ENCODE measurements around the gene PIAS1. TPM values are rescaled to one million over a fixed set of nuclear protein-coding genes. Genes with fewer than 3 reads are reported as not detected.
"Not testable (repeated sequence)": the region's sequence is repeated elsewhere in the genome, so short reads cannot be mapped to it uniquely, and the experiment has no call there.

Gene PIAS1
- total RNA-seq, 2 experiments from 2014 or later, result 44.1 to 59.0 TPM

GRCh38 chr15:68225442-68225841 is 171.3 kb downstream of the PIAS1 start:
- H3K9me3 ChIP-seq (ENCODE audit: low read length); H4K20me1 ChIP-seq (ENCODE audit: insufficient read depth, low read length); DNase-seq (ENCODE audit: low spot score); CTCF ChIA-PET (ENCODE audit: unreplicated experiment); H3K9me2 ChIP-seq (ENCODE audit: insufficient read depth, low read length); BruUV-seq (replicated peaks); H2AFZ ChIP-seq (ENCODE audit: low read length): not testable (repeated sequence)
- Histone ChIP-seq H3K36me3 (ENCODE audit: insufficient read depth, low read length) (peaks cover 30% of the 10 kb centered on the region), H3K27ac (ENCODE audit: low read depth, low read length, poor library complexity, severe bottlenecking) (peak overlapping the region; percentile 71), H3K4me2 (ENCODE audit: low read length) (peak overlapping the region; percentile 54), H3K4me3 (ENCODE audit: low read depth, low read length, poor library complexity, severe bottlenecking) (peak overlapping the region; percentile 35), H3K4me1 (ENCODE audit: insufficient read depth, low read length, poor library complexity, severe bottlenecking) (peaks cover 48% of the 10 kb centered on the region), H3K79me2 (ENCODE audit: insufficient read depth, low read depth, low read length) (peaks cover 66% of the 10 kb centered on the region)
- intact Hi-C loops (cut with micrococcal nuclease; ENCODE audit: unreplicated experiment), result loop anchor here (5.0 kb wide), 1 partner anchor 443 kb away; no protein-coding TSS in a partner anchor
- POLR2A ChIA-PET, result interaction anchor here (1.9 kb wide), 1 partner anchor 10 kb away, joined by 8 read pairs; no protein-coding TSS in a partner anchor

GRCh38 chr15:68227643-68228142 is 173.6 kb downstream of the PIAS1 start:
- Histone ChIP-seq H3K79me2 (ENCODE audit: insufficient read depth, low read depth, low read length) (peaks cover 63% of the 10 kb centered on the region), H3K4me1 (ENCODE audit: insufficient read depth, low read length, poor library complexity, severe bottlenecking) (peaks cover 56% of the 10 kb centered on the region), H3K27ac (ENCODE audit: low read depth, low read length, poor library complexity, severe bottlenecking) (peak overlapping the region; percentile 80), H3K4me3 (ENCODE audit: low read depth, low read length, poor library complexity, severe bottlenecking) (peak overlapping the region; percentile 80), H3K9me2 (ENCODE audit: insufficient read depth, low read length) (no peaks in the 10 kb centered on the region), H3K36me3 (ENCODE audit: insufficient read depth, low read length) (peaks cover 28% of the 10 kb centered on the region), H2AFZ (ENCODE audit: low read length) (no peak overlapping the region), H3K9me3 (ENCODE audit: low read length) (peaks cover 8% of the 10 kb centered on the region; the same call in 1 of the 2 replicates), H3K4me2 (ENCODE audit: low read length) (peak overlapping the region; percentile 89), H4K20me1 (ENCODE audit: insufficient read depth, low read length) (no peaks in the 10 kb centered on the region)
- TF ChIP-seq CTCF (conservative IDR thresholded peaks at IDR 0.05; ENCODE audit: low read length) (no peak), EZH2phosphoT487 (IDR thresholded peaks at IDR 0.05; ENCODE audit: borderline replicate concordance, low read depth, low read length) (no peak)
- ChIA-PET CTCF (ENCODE audit: unreplicated experiment) (no interaction called here), POLR2A (interaction anchor here (0.7 to 1.3 kb wide), 4 partner anchors 9 to 43 kb away, joined by 3 to 5 read pairs (median 3); no protein-coding TSS in a partner anchor)
- BruUV-seq (replicated peaks), result no TSS peak
- intact Hi-C loops (cut with micrococcal nuclease; ENCODE audit: unreplicated experiment), result loop anchor here (1.0 to 5.0 kb wide), 5 partner anchors 18 to 445 kb away; partner anchors contain the start of gene PIAS1
- peak; percentile 14 for DNase-seq (ENCODE audit: low spot score)

- Histone ChIP-seq H3K79me2 (ENCODE audit: insufficient read depth, low read depth, low read length) (peaks cover 58% of the 10 kb centered on the region), H3K4me1 (ENCODE audit: insufficient read depth, low read length, poor library complexity, severe bottlenecking) (peaks cover 56% of the 10 kb centered on the region), H3K36me3 (ENCODE audit: insufficient read depth, low read length) (peaks cover 22% of the 10 kb centered on the region), H4K20me1 (ENCODE audit: insufficient read depth, low read length) (no peaks in the 10 kb centered on the region), H3K27ac (ENCODE audit: low read depth, low read length, poor library complexity, severe bottlenecking) (peak overlapping the region; percentile 80), H3K4me3 (ENCODE audit: low read depth, low read length, poor library complexity, severe bottlenecking) (peak overlapping the region; percentile 80), H3K9me3 (ENCODE audit: low read length) (peaks cover 4% of the 10 kb centered on the region; the same call in 1 of the 2 replicates), H3K4me2 (ENCODE audit: low read length) (peak overlapping the region; percentile 89), H3K9me2 (ENCODE audit: insufficient read depth, low read length) (no peaks in the 10 kb centered on the region), H2AFZ (ENCODE audit: low read length) (no peak overlapping the region; the same call in 1 of the 2 replicates)
- no TSS peak for BruUV-seq (replicated peaks)
- intact Hi-C loops (cut with micrococcal nuclease; ENCODE audit: unreplicated experiment), result loop anchor here (1.0 to 5.0 kb wide), 5 partner anchors 19 to 446 kb away; partner anchors contain the start of gene PIAS1
- TF ChIP-seq CTCF (conservative IDR thresholded peaks at IDR 0.05; ENCODE audit: low read length) (no peak), EZH2phosphoT487 (IDR thresholded peaks at IDR 0.05; ENCODE audit: borderline replicate concordance, low read depth, low read length) (no peak)
- POLR2A ChIA-PET, result interaction anchor here (0.6 to 1.2 kb wide), 5 partner anchors 10 to 69 kb away, joined by 3 to 4 read pairs (median 3); no protein-coding TSS in a partner anchor
- CTCF ChIA-PET (ENCODE audit: unreplicated experiment), result no interaction called here
- DNase-seq (ENCODE audit: low spot score), result peak; percentile 57
These were observed 174.2 kb downstream of the PIAS1 start for GRCh38 chr15:68228143-68228970.
